ENCODE measurements around the gene FRMD4B. TPM values are rescaled to one million over a fixed set of nuclear protein-coding genes. Genes with fewer than 3 reads are reported as not detected.
A peak's percentile ranks its signal among the peaks of the same experiment; 100 is the strongest.

The FRMD4B gene
- total and polyA plus RNA-seq, 2 experiments from 2014 or later: 6.4 to 12.8 TPM

- TF ChIP-seq ETS1 (IDR thresholded peaks at IDR 0.05): no peak
- TF ChIP-seq ZNF462 (CRISPR knock-in tag; IDR thresholded peaks at IDR 0.05): no peak
- no peak for TF ChIP-seq NANOG (IDR thresholded peaks at IDR 0.05; ENCODE audit: borderline replicate concordance)
- no peak for TF ChIP-seq EZH2phosphoT487 (IDR thresholded peaks at IDR 0.05; ENCODE audit: unreplicated experiment)
- no peak for TF ChIP-seq POLR2AphosphoS5 (IDR thresholded peaks at IDR 0.05; ENCODE audit: low read depth)
Observed at GRCh38 chr3:69290006-69290405, 95.9 kb downstream of the FRMD4B start (continued).

- Histone ChIP-seq H3K27ac (ENCODE audit: low read depth) (peak overlapping the region; percentile 82), H2AFZ (0 out of 2 replicates have a peak overlapping the region, but pooled peaks have one; percentile 52), H3K4me1 (ENCODE audit: insufficient read depth) (peaks cover 34% of the 10 kb centered on the region), H3K9me2 (ENCODE audit: insufficient read depth) (no peaks in the 10 kb centered on the region), H3F3A (replicated peaks; ENCODE audit: low read depth) (no peaks in the 10 kb centered on the region), H3K4me2 (peak overlapping the region; percentile 72), H4K20me1 (replicated peaks; ENCODE audit: insufficient read depth) (no peaks in the 10 kb centered on the region), H3K36me3 (ENCODE audit: insufficient read depth) (no peaks in the 10 kb centered on the region), H3K4me3 (peak overlapping the region; percentile 46), H3K27me3 (ENCODE audit: insufficient read depth) (no peaks in the 10 kb centered on the region), H3K79me2 (replicated peaks; ENCODE audit: insufficient read depth) (no peaks in the 10 kb centered on the region)
- H3K4me3 Mint-ChIP-seq: peak overlapping the region; percentile 61
- ATAC-seq (peak; percentile 96), DNase-seq (ENCODE audit: low spot score) (peak; percentile 93)
- peaks cover 59% of the 10 kb centered on the region for H3K4me1 Mint-ChIP-seq
- no peaks in the 10 kb centered on the region; the same call in 2 of the 3 replicates for H3K9me3 Mint-ChIP-seq
- peaks cover 18% of the 10 kb centered on the region for H3K27me3 Mint-ChIP-seq (ENCODE audit: insufficient read depth, low read depth, poor library complexity)
- H3K27ac Mint-ChIP-seq: peak overlapping the region; percentile 22; the same call in 1 of the 2 replicates
- no peaks in the 10 kb centered on the region; the same call in 2 of the 3 replicates for H3K36me3 Mint-ChIP-seq (ENCODE audit: low read depth)
- TF ChIP-seq CREB1 (CRISPR knock-in tag; IDR thresholded peaks at IDR 0.05; ENCODE audit: low read depth) (no peak), ZNF331 (CRISPR knock-in tag; IDR thresholded peaks at IDR 0.05; ENCODE audit: low read depth) (no peak), ZNF462 (CRISPR knock-in tag; IDR thresholded peaks at IDR 0.05) (peak; percentile 21; the same call in 1 of the 2 replicates), POLR2AphosphoS5 (IDR thresholded peaks at IDR 0.05; ENCODE audit: low read depth) (0 out of 2 replicates have a peak, but pooled peaks have one; percentile 26)
Observed at GRCh38 chr3:69288161-69288895, 97.6 kb downstream of the FRMD4B start.
